T-helper 1 cell treated with Interleukin-12 subunit alpha and Interleukin-12 subunit beta and Interleukin-4 antibody, amounts not matched to agents 30 μg/mL and 1 μg/mL, for 36 hours (primary cell): ENCODE data around the gene GJD4.

Experiments
- H3K27ac Mint-ChIP-seq: one replicate; pipeline ENCODE4 v1.8.0; 2021; ENCODE audit warnings: mild to moderate bottlenecking, mixed read lengths
- H3K27me3 Mint-ChIP-seq: one replicate; pipeline ENCODE4 v1.8.0; 2021; ENCODE audit warnings: low read depth, mixed read lengths
- H3K36me3 Mint-ChIP-seq: one replicate; pipeline ENCODE4 v1.8.0; 2021; ENCODE audit warnings: low read depth, mixed read lengths
- H3K4me1 Mint-ChIP-seq: one replicate; pipeline ENCODE4 v1.8.0; 2021; ENCODE audit warnings: low read depth, mixed read lengths
- H3K4me3 Mint-ChIP-seq: one replicate; pipeline ENCODE4 v1.8.0; 2021; ENCODE audit warnings: mild to moderate bottlenecking, moderate library complexity, mixed read lengths
- H3K9me3 Mint-ChIP-seq: one replicate; pipeline ENCODE4 v1.8.0; 2021; ENCODE audit warnings: mixed read lengths

Gene GJD4

GRCh38 chr10:35642793-35643114, 37.6 kb downstream of the GJD4 start:
- H3K4me1 Mint-ChIP-seq: peaks cover 15% of the 10 kb centered on the region
- no peak overlapping the region for H3K27ac Mint-ChIP-seq
- H3K4me3 Mint-ChIP-seq: peak overlapping the region; percentile 77
- peaks cover 64% of the 10 kb centered on the region for H3K27me3 Mint-ChIP-seq
- H3K36me3 Mint-ChIP-seq: no peaks in the 10 kb centered on the region
- no peaks in the 10 kb centered on the region for H3K9me3 Mint-ChIP-seq

- Mint-ChIP-seq H3K36me3 (no peaks in the 10 kb centered on the region), H3K27ac (no peak overlapping the region), H3K4me1 (peaks cover 15% of the 10 kb centered on the region), H3K4me3 (peak overlapping the region; percentile 53), H3K27me3 (peaks cover 57% of the 10 kb centered on the region), H3K9me3 (no peaks in the 10 kb centered on the region)
Measured at GRCh38 chr10:35643151-35644049, 38.3 kb downstream of the GJD4 start.

GRCh38 chr10:35644050-35644950, 39.2 kb downstream of the GJD4 start:
- Mint-ChIP-seq H3K27me3 (peaks cover 50% of the 10 kb centered on the region), H3K4me3 (peak overlapping the region; percentile 53), H3K9me3 (no peaks in the 10 kb centered on the region), H3K27ac (peak overlapping the region; percentile 32), H3K36me3 (no peaks in the 10 kb centered on the region), H3K4me1 (peaks cover 15% of the 10 kb centered on the region)

- no peaks in the 10 kb centered on the region for H3K36me3 Mint-ChIP-seq
- no peaks in the 10 kb centered on the region for H3K4me1 Mint-ChIP-seq
- no peaks in the 10 kb centered on the region for H3K9me3 Mint-ChIP-seq
- H3K27ac Mint-ChIP-seq: no peak overlapping the region
- peaks cover 4% of the 10 kb centered on the region for H3K27me3 Mint-ChIP-seq
- no peak overlapping the region for H3K4me3 Mint-ChIP-seq
Measured at GRCh38 chr10:35650894-35651293, 45.8 kb downstream of the GJD4 start.

- H3K36me3 Mint-ChIP-seq: no peaks in the 10 kb centered on the region
- peaks cover 4% of the 10 kb centered on the region for H3K27me3 Mint-ChIP-seq
- H3K27ac Mint-ChIP-seq: no peak overlapping the region
- no peaks in the 10 kb centered on the region for H3K4me1 Mint-ChIP-seq
- no peak overlapping the region for H3K4me3 Mint-ChIP-seq
- no peaks in the 10 kb centered on the region for H3K9me3 Mint-ChIP-seq
Measured at GRCh38 chr10:35652824-35653223, 47.7 kb downstream of the GJD4 start.

- H3K27me3 Mint-ChIP-seq: peaks cover 5% of the 10 kb centered on the region
- no peaks in the 10 kb centered on the region for H3K36me3 Mint-ChIP-seq
- H3K27ac Mint-ChIP-seq: no peak overlapping the region
- no peak overlapping the region for H3K4me3 Mint-ChIP-seq
- H3K9me3 Mint-ChIP-seq: peaks cover 7% of the 10 kb centered on the region
- H3K4me1 Mint-ChIP-seq: no peaks in the 10 kb centered on the region
Measured at GRCh38 chr10:35657621-35658020, 52.5 kb downstream of the GJD4 start.
